ENCODE data around the gene SYTL3. TPM values are rescaled to one million over a fixed set of nuclear protein-coding genes. Genes with fewer than 3 reads are reported as not detected.
"Not testable (repeated sequence)": the region's sequence is repeated elsewhere in the genome, so short reads cannot be mapped to it uniquely, and the experiment has no call there.

SYTL3 gene
- total RNA-seq, 1 donor from 2014 or later: 4.1 TPM

GRCh38 chr6:158640519-158640918 lies 9.3 kb upstream of the SYTL3 start:
- DNase-seq (ENCODE audit: low spot score): no peak

DNA sequence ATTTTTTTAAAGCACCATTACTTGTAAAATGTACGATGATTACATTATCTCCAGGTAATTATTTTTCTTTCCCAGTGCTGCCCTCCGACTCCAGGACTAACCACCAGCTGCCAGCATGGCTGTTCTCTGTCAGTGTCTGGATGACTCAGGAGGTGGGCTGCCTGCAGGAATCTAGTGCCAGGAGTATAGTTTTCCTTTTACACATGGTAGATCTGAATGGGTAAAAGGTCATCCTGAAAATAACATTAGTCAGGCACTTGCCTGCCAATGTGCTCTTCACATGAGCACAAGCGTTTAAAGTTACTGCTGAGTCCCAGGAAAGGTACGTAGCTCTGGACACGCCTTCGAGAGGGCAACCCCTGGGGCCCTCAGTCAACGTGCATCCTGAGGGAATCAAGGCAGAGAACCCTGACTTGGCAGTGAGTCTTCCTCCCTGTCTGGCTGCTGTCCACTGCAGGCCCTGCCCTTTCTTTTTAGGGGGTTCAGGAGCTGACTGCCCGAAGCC lies 7.7 kb upstream of the SYTL3 start:
- no peak for DNase-seq (ENCODE audit: low spot score)

- DNase-seq (ENCODE audit: low spot score): no peak
Observed at GRCh38 chr6:158643836-158644230, 6.0 kb upstream of the SYTL3 start.

DNA sequence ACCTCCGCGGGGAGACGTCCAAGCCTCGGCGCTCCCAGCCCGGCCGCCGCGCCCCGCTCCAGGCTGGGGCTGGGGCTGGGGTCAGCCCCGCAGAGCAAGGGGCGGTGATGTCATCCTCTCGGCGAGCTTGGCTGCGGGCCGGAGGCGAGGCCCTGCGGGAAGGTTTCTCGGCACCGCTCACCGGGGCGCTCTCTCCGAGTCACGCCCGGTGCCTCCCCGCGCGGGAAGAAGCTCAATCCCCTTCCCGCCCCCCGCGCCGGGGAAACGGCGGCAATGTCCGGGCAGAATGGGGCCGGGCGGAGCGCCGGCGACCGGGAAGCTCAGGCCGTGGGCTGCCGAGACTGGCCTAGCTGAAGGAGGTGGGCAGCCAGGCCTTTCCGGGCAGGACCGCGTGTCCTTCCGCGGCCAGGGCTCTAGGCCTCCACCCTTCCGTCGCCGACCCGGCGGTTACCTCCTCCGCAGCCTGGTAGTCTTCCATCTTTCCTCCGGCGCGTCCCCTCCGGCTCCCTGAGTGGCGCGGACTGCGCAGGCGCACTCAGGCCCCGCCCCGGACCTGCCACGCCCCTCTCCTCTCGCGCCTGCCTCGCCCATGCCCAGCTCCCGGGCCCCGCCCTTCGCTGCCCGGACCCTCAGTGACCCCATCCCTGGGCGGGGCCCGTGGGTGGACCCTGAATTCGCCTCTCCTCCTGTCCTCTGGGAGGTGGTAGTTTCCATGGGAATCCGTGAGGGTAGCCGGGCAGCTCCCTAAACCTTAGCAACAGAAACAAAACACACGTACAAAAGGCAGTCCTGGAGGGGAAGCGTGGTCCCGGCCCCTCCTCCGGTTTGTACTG lies 5.4 kb upstream of the SYTL3 start, which contains the start of gene DYNLT1:
DYNLT1 (minus strand) TSS at position 513 of the 833 bp plus-strand sequence; CDS start at position 478, 35 bp downstream.
- DNase-seq (ENCODE audit: low spot score): peak; percentile 93

DNA sequence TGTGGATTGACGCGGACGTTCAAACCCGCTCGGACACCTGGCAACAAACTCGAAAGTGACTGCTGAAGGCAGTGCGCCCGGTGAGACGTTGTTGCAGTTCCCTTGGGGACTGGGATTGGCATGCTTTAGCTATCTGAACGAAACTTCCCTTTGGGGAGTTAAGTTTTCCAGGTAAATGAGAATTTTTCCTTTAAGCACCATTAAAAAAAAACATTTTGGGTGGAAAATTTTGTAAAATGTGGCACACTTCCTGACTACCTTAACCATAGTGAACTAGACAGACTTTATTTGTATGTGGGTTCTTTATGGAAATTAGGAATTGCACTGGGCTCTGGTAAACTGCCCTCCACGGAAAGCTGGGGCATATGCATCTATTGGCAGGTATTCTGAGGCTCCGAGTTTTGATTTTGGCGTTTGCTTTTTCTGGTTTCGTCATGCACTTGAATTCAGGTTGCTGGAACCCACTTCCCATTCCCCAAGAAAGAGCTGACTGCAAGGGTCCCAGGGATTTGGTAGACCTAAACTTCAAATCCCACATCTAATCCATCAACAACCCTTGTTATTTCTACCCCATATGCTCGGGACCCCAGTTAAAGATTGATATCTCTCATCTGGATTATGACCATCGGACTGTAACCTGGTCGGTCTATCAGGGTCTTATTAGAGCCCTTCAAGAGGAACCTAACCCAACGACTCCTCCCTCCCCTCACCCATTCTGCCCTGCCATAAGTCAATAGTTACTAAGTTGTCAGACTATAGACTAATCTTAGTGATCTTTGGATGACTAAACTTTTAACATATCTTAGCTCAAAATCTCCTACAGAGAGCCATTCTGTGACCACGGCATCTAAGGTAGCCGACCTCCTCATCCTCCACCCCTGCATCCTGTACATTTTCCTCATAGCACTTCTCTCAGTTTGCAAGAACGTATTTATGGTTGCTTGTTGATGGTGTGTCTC lies 4.5 kb upstream of the SYTL3 start:
- no peak for DNase-seq (ENCODE audit: low spot score)

- DNase-seq (ENCODE audit: low spot score): no peak
Observed at GRCh38 chr6:158646023-158646910, 3.6 kb upstream of the SYTL3 start.

GRCh38 chr6:158647501-158647900 lies 2.4 kb upstream of the SYTL3 start:
- no peak for DNase-seq (ENCODE audit: low spot score)

- DNase-seq (ENCODE audit: low spot score): no peak
Observed at GRCh38 chr6:158648682-158649131, 1.1 kb upstream of the SYTL3 start.

DNA sequence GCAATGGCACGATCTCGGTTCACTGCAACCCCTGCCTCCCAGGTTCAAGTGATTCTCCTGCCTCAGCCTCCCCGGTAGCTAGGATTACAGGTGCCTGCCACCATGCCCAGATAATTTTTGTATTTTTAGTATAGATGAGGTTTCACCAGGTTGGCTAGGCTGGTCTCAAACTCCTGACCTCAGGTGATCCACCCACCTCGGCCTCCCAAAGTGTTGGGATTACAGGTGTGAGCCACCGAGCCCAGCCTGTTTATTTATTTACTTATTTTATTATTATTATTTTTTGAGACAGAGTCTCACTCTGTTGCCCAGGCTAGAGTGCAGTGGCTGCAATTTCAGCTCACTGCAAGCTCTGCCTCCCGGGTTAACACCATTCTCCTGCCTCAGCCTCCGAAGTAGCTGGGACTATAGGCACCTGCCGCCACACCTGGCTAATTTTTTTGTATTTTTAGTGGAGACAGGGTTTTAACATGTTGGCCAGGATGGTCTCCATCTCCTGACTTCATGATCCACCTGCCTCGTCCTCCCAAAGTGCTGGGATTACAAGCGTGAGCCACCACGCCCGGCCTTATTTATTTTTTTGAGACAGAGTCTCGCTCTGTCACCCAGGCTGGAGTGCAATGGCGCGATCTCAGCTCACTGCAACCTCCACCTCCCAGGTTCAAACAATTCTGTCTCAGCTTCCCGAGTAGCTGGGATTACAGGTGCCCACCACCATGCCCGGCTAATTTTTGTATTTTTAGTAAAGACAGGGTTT lies 2.3 kb downstream of the SYTL3 start:
- not testable (repeated sequence) for DNase-seq (ENCODE audit: low spot score)

GRCh38 chr6:158653577-158654354 lies 3.9 kb downstream of the SYTL3 start:
- peak; percentile 75 for DNase-seq (ENCODE audit: low spot score)

GRCh38 chr6:158654498-158654897 lies 4.6 kb downstream of the SYTL3 start:
- peak; percentile 76 for DNase-seq (ENCODE audit: low spot score)

DNA sequence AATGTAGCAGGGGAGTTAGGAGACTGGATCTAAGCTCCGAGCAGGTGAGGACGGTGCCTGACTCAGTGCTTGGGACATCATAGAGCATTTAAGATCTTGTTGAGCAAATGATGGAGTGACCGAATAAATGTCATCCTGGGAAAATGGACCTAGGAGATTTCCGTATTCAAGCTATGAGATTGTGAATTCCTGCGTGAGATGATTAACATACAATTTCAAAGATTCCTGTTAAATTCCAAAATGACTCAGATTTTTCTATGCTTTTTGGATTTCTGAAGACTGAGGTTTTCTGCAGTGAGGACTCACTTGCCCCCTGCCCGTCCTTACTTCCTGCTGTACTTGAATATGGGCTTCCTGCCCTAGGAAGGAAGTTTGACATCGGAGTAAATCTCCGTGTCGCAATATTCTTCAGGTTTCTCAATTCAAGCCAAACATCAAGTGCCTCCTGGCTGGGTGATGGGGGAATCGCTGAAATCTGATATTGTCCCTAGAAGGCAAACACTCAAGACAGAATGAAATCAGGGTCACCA lies 5.2 kb downstream of the SYTL3 start:
- DNase-seq (ENCODE audit: low spot score): no peak

DNA sequence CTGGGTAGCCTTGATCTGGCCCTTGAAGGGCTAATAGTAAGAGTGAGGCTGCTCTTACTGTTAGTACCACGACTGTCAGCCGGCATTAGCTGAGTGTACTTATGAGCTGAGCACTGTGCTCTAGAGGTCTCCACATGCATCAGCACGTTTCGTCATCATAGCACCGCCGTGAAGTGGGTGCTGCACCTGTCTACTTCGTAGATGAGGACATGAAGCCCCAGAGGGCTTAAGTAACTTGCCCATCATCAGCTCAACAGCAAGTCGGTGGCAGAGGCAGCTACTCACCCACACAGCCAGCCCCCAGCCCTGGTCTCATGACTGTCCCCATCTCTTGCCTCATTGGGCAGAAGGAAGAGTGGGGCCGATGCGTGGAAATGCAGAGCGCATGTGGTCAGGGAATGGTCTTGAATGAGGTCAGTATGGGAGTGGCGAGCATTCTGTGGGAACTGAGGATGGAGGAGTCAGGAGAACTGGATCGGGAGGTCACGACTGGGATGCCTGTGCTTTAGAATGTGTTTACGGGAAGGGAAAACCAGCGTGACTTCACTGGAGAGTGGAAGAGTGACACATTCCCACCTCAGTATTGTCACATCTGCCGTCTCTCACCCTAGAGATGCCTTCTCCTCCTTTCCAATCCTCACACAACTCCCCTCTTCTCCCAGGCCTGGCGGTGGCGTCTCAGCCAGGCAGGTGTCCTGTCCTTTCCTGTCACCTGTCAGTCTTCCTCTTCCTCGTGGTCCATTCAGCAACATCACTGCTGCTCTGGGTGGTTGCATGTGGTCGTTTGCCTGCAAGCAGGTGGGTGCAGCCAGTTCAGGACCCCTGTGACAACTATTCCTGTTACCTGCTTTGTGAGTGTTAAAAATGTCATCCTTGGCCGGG lies 6.0 kb downstream of the SYTL3 start:
- DNase-seq (ENCODE audit: low spot score): no peak

DNA sequence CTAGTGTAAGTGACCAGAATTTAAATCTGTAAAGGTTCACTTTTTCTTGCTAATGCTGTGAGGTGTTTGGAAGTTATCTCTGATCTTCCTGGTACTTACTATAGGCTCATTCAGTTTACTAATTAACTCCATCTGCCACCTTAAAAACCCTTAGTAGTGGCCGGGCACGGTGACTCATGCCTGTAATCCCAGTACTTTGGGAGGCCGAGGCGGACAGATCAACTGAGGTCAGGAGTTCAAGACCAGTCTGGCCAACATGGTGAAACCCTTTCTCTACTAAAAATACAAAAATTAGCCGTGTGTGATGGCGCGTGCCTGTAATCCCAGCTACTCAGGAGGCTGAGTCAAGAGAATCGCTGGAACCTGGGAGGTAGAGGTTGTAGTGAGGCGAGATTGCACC lies 7.1 kb downstream of the SYTL3 start:
- peak; percentile 51 for DNase-seq (ENCODE audit: low spot score)

DNA sequence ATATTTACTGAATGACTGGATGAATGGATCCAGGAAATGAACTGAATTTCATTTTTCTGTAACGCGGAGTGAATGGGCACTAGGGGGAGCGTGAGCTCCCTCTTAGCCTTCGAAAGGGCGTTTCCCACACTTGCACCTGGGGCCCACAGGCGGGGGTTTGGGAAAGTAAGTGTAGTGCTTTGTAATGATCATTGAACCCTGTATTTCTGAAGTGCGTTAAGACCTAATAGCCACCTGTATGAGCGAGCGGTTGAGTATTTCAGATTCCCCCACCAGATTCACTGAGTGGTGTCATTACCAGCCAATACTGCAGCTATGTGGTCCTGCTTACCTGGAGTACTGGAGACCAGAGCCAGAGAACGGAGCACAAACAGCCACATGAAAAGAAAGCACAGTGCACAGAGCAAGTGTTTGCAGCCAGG lies 10.5 kb downstream of the SYTL3 start:
- DNase-seq (ENCODE audit: low spot score): no peak

- DNase-seq (ENCODE audit: low spot score): no peak
Observed at GRCh38 chr6:158661156-158661685, 11.4 kb downstream of the SYTL3 start.

- DNase-seq (ENCODE audit: low spot score): no peak
Observed at GRCh38 chr6:158662607-158662953, 12.7 kb downstream of the SYTL3 start.

DNA sequence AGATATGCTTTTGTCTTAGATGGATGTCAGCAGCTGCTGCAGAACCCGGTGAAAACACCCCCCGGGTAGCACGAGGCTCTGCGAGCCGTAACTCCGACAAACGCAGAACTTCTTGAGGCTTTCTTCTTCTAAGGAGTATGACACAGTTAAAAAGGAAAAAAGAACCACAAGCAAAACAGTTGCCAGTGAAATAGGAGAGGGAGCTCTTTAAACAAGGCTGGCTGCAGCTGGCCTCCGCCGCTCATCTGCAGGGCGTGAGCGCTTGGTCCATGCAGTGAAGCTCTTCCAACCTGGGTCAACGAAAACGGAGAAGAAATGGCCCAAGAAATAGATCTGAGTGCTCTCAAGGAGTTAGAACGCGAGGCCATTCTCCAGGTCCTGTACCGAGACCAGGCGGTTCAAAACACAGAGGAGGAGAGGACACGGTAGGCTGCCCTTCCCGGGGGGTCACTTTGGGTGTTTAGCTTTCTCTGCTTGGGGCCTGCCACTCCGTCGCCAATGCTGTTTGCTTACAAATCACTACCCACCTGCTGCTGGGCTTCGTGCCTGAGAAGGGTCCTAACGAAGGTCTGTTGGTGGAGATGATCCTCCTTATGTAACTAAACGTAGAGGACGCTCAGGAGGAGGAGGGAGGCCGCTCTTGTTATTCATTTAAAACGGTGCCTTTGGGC lies 13.2 kb downstream of the SYTL3 start:
- no peak for DNase-seq (ENCODE audit: low spot score)
